BLaER1 treated with 17β-estradiol and CSF1 and Interleukin-3, amounts not matched to agents 10 nM and 100 nM (cell line): ENCODE measurements around the gene GNPTG.
A peak's percentile ranks its signal among the peaks of the same experiment; 100 is the strongest.

Source experiments
- H3K27ac ChIP-seq, 11 experiments: shearing (Covaris generic); formaldehyde crosslinking; 2 replicates each; pipeline ENCODE4 v1.8.1; 2022
- H3K27me3 ChIP-seq, 11 experiments: shearing (Covaris generic); formaldehyde crosslinking; 2 replicates each; pipeline ENCODE4 v1.8.1; 2022
- H3K36me3 ChIP-seq, 11 experiments: shearing (Covaris generic); formaldehyde crosslinking; 2 replicates each; pipeline ENCODE4 v1.8.1; 2022
- H3K4me1 ChIP-seq, 10 experiments: shearing (Covaris generic); formaldehyde crosslinking; 2 replicates each; pipeline ENCODE4 v1.8.1; 2022
- H3K4me2 ChIP-seq, 11 experiments: shearing (Covaris generic); formaldehyde crosslinking; 2 replicates each; pipeline ENCODE4 v1.8.1; 2022
- H3K4me3 ChIP-seq, 10 experiments: shearing (Covaris generic); formaldehyde crosslinking; 2 replicates each; pipeline ENCODE4 v1.8.1; 2022
- H3K9ac ChIP-seq, 11 experiments: shearing (Covaris generic); formaldehyde crosslinking; 2 replicates each; pipeline ENCODE4 v1.8.1; 2022
- H3K9me3 ChIP-seq, 11 experiments: shearing (Covaris generic); formaldehyde crosslinking; replicated peaks in 1 of 11; 2 replicates each; pipeline ENCODE4 v1.8.1; 2022
- H4K20me1 ChIP-seq, 11 experiments: shearing (Covaris generic); formaldehyde crosslinking; 2 replicates each; pipeline ENCODE4 v1.8.1; 2022
- Cebpa-rat ChIP-seq, 11 experiments: shearing (Covaris generic); IDR thresholded peaks; 2 replicates each; pipeline ENCODE4 v1.8.1; 2022

Gene GNPTG

GRCh38 chr16:1315081-1316032, 36.4 kb upstream of the GNPTG start:
- peaks cover 87 to 100% (median 94%) of the 10 kb centered on the region in 11 experiments for H3K36me3 ChIP-seq
- H3K27me3 ChIP-seq = no peaks in the 10 kb centered on the region
- no peak overlapping the region for H3K4me3 ChIP-seq
- H4K20me1 ChIP-seq = peaks cover 100% of the 10 kb centered on the region in 11 experiments
- no peaks in the 10 kb centered on the region for H3K9me3 ChIP-seq
- no peak overlapping the region for H3K27ac ChIP-seq
- H3K4me1 ChIP-seq = peaks cover 20 to 31% (median 23%) of the 10 kb centered on the region in 10 experiments
- H3K4me2 ChIP-seq = no peak overlapping the region
- peak overlapping the region in 4 of 11 experiments; percentile 22 to 99 (median 33); a peak in 4 of 22 replicates for H3K9ac ChIP-seq
- TF ChIP-seq Cebpa-rat (IDR thresholded peaks at IDR 0.05) = no peak

- Histone ChIP-seq H3K4me1 (peaks cover 20 to 33% (median 22%) of the 10 kb centered on the region in 10 experiments), H4K20me1 (peaks cover 100% of the 10 kb centered on the region in 11 experiments), H3K36me3 (peaks cover 94 to 100% (median 99%) of the 10 kb centered on the region in 11 experiments), H3K4me2 (no peak overlapping the region), H3K27me3 (no peaks in the 10 kb centered on the region), H3K27ac (no peak overlapping the region), H3K4me3 (no peak overlapping the region), H3K9ac (peak overlapping the region in 2 of 11 experiments; percentile 8 to 13; a peak in 3 of 22 replicates), H3K9me3 (no peaks in the 10 kb centered on the region)
- TF ChIP-seq Cebpa-rat (IDR thresholded peaks at IDR 0.05) = no peak
Observed at GRCh38 chr16:1316033-1316405, 35.7 kb upstream of the GNPTG start.

- H3K4me1 ChIP-seq = peaks cover 3 to 23% (median 6%) of the 10 kb centered on the region in 10 experiments; a peak in 17 of 20 replicates
- peaks cover 97 to 100% (median 100%) of the 10 kb centered on the region in 11 experiments for H4K20me1 ChIP-seq
- TF ChIP-seq Cebpa-rat (IDR thresholded peaks at IDR 0.05) = no peak
Observed at GRCh38 chr16:1317479-1318267, 34.1 kb upstream of the GNPTG start.

GRCh38 chr16:1318268-1318545, 33.5 kb upstream of the GNPTG start:
- no peaks in the 10 kb centered on the region for H3K27me3 ChIP-seq
- H3K9ac ChIP-seq = peak overlapping the region in 1 of 11 experiments; percentile 15; a peak in 1 of 22 replicates
- no peak for TF ChIP-seq Cebpa-rat (IDR thresholded peaks at IDR 0.05)
- H4K20me1 ChIP-seq = peaks cover 93 to 100% (median 100%) of the 10 kb centered on the region in 11 experiments
- H3K4me1 ChIP-seq = peaks cover 0 to 23% (median 5%) of the 10 kb centered on the region in 10 experiments; a peak in 9 of 20 replicates
- no peaks in the 10 kb centered on the region for H3K9me3 ChIP-seq
- no peak overlapping the region for H3K27ac ChIP-seq
- H3K36me3 ChIP-seq = peaks cover 98 to 100% (median 100%) of the 10 kb centered on the region in 11 experiments
- H3K4me2 ChIP-seq = no peak overlapping the region
- no peak overlapping the region for H3K4me3 ChIP-seq

More at GRCh38 chr16:1317479-1318267, 34.1 kb upstream of the GNPTG start:
- H3K27ac ChIP-seq = no peak overlapping the region
- H3K4me2 ChIP-seq = no peak overlapping the region
- peak overlapping the region in 1 of 11 experiments; percentile 15; a peak in 1 of 22 replicates for H3K9ac ChIP-seq
- no peaks in the 10 kb centered on the region for H3K27me3 ChIP-seq
- H3K4me3 ChIP-seq = no peak overlapping the region
- peaks cover 98 to 100% (median 100%) of the 10 kb centered on the region in 11 experiments for H3K36me3 ChIP-seq
- no peaks in the 10 kb centered on the region for H3K9me3 ChIP-seq

GRCh38 chr16:1319041-1319440, 32.7 kb upstream of the GNPTG start:
- Histone ChIP-seq H3K36me3 (peaks cover 98 to 100% (median 100%) of the 10 kb centered on the region in 11 experiments), H3K9ac (no peak overlapping the region; a peak in 1 of 22 replicates), H4K20me1 (peaks cover 93 to 100% (median 100%) of the 10 kb centered on the region in 11 experiments)

GRCh38 chr16:1320097-1320496, 31.6 kb upstream of the GNPTG start:
- Histone ChIP-seq H3K27me3 (no peaks in the 10 kb centered on the region), H3K4me3 (no peak overlapping the region), H3K4me1 (peaks cover 0 to 33% (median 15%) of the 10 kb centered on the region in 10 experiments; a peak in 11 of 20 replicates), H3K9ac (no peak overlapping the region), H3K4me2 (no peak overlapping the region), H3K9me3 (no peaks in the 10 kb centered on the region), H3K36me3 (peaks cover 98 to 100% (median 100%) of the 10 kb centered on the region in 11 experiments), H4K20me1 (peaks cover 92 to 100% (median 100%) of the 10 kb centered on the region in 11 experiments), H3K27ac (no peak overlapping the region)
- no peak for TF ChIP-seq Cebpa-rat (IDR thresholded peaks at IDR 0.05)

More at GRCh38 chr16:1319041-1319440, 32.7 kb upstream of the GNPTG start:
- H3K4me2 ChIP-seq = no peak overlapping the region
- H3K4me3 ChIP-seq = no peak overlapping the region
- peaks cover 0 to 25% (median 10%) of the 10 kb centered on the region in 10 experiments; a peak in 10 of 20 replicates for H3K4me1 ChIP-seq
- no peak for TF ChIP-seq Cebpa-rat (IDR thresholded peaks at IDR 0.05)
- H3K9me3 ChIP-seq = no peaks in the 10 kb centered on the region
- no peaks in the 10 kb centered on the region for H3K27me3 ChIP-seq
- no peak overlapping the region for H3K27ac ChIP-seq

- TF ChIP-seq Cebpa-rat (IDR thresholded peaks at IDR 0.05) = no peak
Observed at GRCh38 chr16:1320658-1321240, 31.0 kb upstream of the GNPTG start.

GRCh38 chr16:1322407-1322806, 29.3 kb upstream of the GNPTG start:
- Histone ChIP-seq H3K36me3 (peaks cover 82 to 92% (median 87%) of the 10 kb centered on the region in 11 experiments), H3K4me2 (no peak overlapping the region), H3K9ac (no peak overlapping the region), H3K27ac (no peak overlapping the region), H3K4me1 (peaks cover 0 to 52% (median 25%) of the 10 kb centered on the region in 10 experiments; a peak in 14 of 20 replicates), H3K4me3 (no peak overlapping the region), H3K27me3 (no peaks in the 10 kb centered on the region), H3K9me3 (no peaks in the 10 kb centered on the region), H4K20me1 (peaks cover 85 to 100% (median 100%) of the 10 kb centered on the region in 11 experiments)
- no peak for TF ChIP-seq Cebpa-rat (IDR thresholded peaks at IDR 0.05)

More at GRCh38 chr16:1320658-1321240, 31.0 kb upstream of the GNPTG start:
- H3K9me3 ChIP-seq = no peaks in the 10 kb centered on the region
- H3K27ac ChIP-seq = no peak overlapping the region
- H3K4me3 ChIP-seq = no peak overlapping the region
- no peaks in the 10 kb centered on the region for H3K27me3 ChIP-seq
- peaks cover 91 to 100% (median 100%) of the 10 kb centered on the region in 11 experiments for H4K20me1 ChIP-seq
- no peak overlapping the region for H3K9ac ChIP-seq
- H3K4me1 ChIP-seq = peaks cover 0 to 38% (median 20%) of the 10 kb centered on the region in 10 experiments; a peak in 14 of 20 replicates
- no peak overlapping the region for H3K4me2 ChIP-seq
- peaks cover 95 to 100% (median 100%) of the 10 kb centered on the region in 11 experiments for H3K36me3 ChIP-seq
